Esophagus muscularis mucosa (tissue), 4 donors: Measurements from ENCODE around the gene PEX26. TPM values are rescaled to one million over a fixed set of nuclear protein-coding genes. Genes with fewer than 3 reads are reported as not detected.
A peak's percentile ranks its signal among the peaks of the same experiment; 100 is the strongest.

Experiments used
- DNase-seq: peaks from one replicate; pipeline ENCODE4 v3.0.0-alpha.2; 2017; ENCODE audit errors: extremely low spot score
- H3K27ac ChIP-seq, 4 donors: fragments of 200-600 bp; sonication (generic); replicated peaks in 1 of 4; 1 replicate in 3 of 4; 2 replicates in 1 of 4; pipeline ENCODE4 v1.5.1; 2016 to 2019; ENCODE audit warnings: mild to moderate bottlenecking in 1 of 4
- H3K27me3 ChIP-seq, 4 donors: fragments of 200-600 bp; sonication (generic); one replicate each; pipeline versions ENCODE4 v1.5.1 to v1.6.0; 2016 to 2019
- H3K36me3 ChIP-seq, 4 donors: fragments of 200-600 bp; sonication (generic); one replicate each; pipeline ENCODE4 v1.5.1; 2016 to 2019
- H3K4me1 ChIP-seq, 4 donors: fragments of 200-600 bp; sonication (generic); one replicate each; pipeline ENCODE4 v1.5.1; 2016 to 2019
- H3K4me3 ChIP-seq, 4 donors: fragments of 200-600 bp; sonication (generic); 1 replicate in 2 of 4; 2 replicates in 2 of 4; pipeline ENCODE4 v1.5.1; 2016 to 2019; ENCODE audit warnings: mild to moderate bottlenecking in 4 of 4, moderate library complexity in 1 of 4
- H3K9me3 ChIP-seq, 4 donors: fragments of 200-600 bp; sonication (generic); 1 replicate in 3 of 4; 2 replicates in 1 of 4; pipeline ENCODE4 v1.5.1; 2016 to 2019
- CTCF ChIP-seq, 3 experiments: fragments of 200-600 bp in 2 of 3; fragments of 450-650 bp in 1 of 3; sonication (generic) in 2 of 3; IDR thresholded peaks; one replicate each; pipeline ENCODE4 v1.5.1; 2017 to 2019; ENCODE audit warnings: antibody characterized with exemption in 3 of 3, mild to moderate bottlenecking in 2 of 3, moderate library complexity in 1 of 3
- EP300 ChIP-seq: sonication (generic); formaldehyde crosslinking; IDR thresholded peaks from one replicate; pipeline ENCODE4 v1.6.1; 2017; ENCODE audit warnings: antibody characterized with exemption
- POLR2A ChIP-seq: fragments of 450-650 bp; IDR thresholded peaks from one replicate; pipeline ENCODE4 v1.6.1; 2017; ENCODE audit warnings: antibody characterized with exemption, moderate library complexity, mild to moderate bottlenecking, low read depth
- POLR2AphosphoS5 ChIP-seq, 2 donors: sonication (generic); formaldehyde crosslinking; IDR thresholded peaks; one replicate each; pipeline ENCODE4 v1.6.1; 2017; ENCODE audit warnings: antibody characterized with exemption in 2 of 2
- WGBS: methylation state at CpG from one replicate; pipeline ENCODE4 v1.1.5; 2018; 5-methylcytosine and 5-hydroxymethylcytosine counted together
- intact Hi-C: fragments of 100-400 bp; cut with DNase I; formaldehyde crosslinking; loops from one replicate; pipeline ENCODE4 v1.15.1; 2023
- total RNA-seq, 4 donors: library from RNA; depleted of rRNA; stranded (reverse); fragments of >200 nt; gene quantifications; one replicate each; pipeline versions ENCODE4 v1.1.0 to v1.2.1, GENCODE V29; 2016

PEX26 gene
- total RNA-seq = 10 to 100 TPM; 19.7 to 54.2 (median 33.6) TPM

GRCh38 chr22:18077639-18078328 is at the start of gene PEX26:
Gene PEX26 (plus strand): TSS chr22:18077990. CDS start chr22:18078377, 387 bp downstream.
- H3K4me3 ChIP-seq = peak within 1 kb of the TSS; percentile 71 to 93 (median 80)
- peak; percentile 98 for DNase-seq
- WGBS = 0% methylated on average over 16 of the region's 50 CpGs
- peaks cover 28 to 46% (median 43%) of the 10 kb centered on the region in 4 donors for H3K4me1 ChIP-seq
- H3K27me3 ChIP-seq = no peaks in the 10 kb centered on the region
- no peaks in the 10 kb centered on the region for H3K9me3 ChIP-seq
- peaks cover 6 to 36% (median 32%) of the 10 kb centered on the region in 4 donors for H3K36me3 ChIP-seq
- intact Hi-C loops = loop anchor here (2.0 to 5.0 kb wide), 3 partner anchors 77 to 185 kb away; no protein-coding TSS in a partner anchor
- peak within 1 kb of the TSS; percentile 81 to 90 (median 83) for H3K27ac ChIP-seq
- TF ChIP-seq CTCF (IDR thresholded peaks at IDR 0.05) = peak in 1 of 3 experiments; percentile 19
- peak; percentile 86 to 88 for TF ChIP-seq POLR2AphosphoS5 (IDR thresholded peaks at IDR 0.05)
- peak; percentile 48 for TF ChIP-seq POLR2A
- TF ChIP-seq EP300 = no peak

- no peaks in the 10 kb centered on the region for H3K9me3 ChIP-seq
- H3K36me3 ChIP-seq = no peaks in the 10 kb centered on the region
- intact Hi-C loops = no loop called here
- 92% methylated on average over 3 of the region's 3 CpGs for WGBS
- H3K27me3 ChIP-seq = no peaks in the 10 kb centered on the region
- DNase-seq = no peak
- H3K27ac ChIP-seq = no peak overlapping the region
- peaks cover 22 to 48% (median 39%) of the 10 kb centered on the region in 4 donors for H3K4me1 ChIP-seq
- no peak overlapping the region for H3K4me3 ChIP-seq
- no peak for TF ChIP-seq CTCF (IDR thresholded peaks at IDR 0.05)
- no peak for TF ChIP-seq EP300
- no peak for TF ChIP-seq POLR2AphosphoS5 (IDR thresholded peaks at IDR 0.05)
- TF ChIP-seq POLR2A = no peak
These were observed 48.8 kb upstream of the PEX26 start for GRCh38 chr22:18028817-18029527.

DNA sequence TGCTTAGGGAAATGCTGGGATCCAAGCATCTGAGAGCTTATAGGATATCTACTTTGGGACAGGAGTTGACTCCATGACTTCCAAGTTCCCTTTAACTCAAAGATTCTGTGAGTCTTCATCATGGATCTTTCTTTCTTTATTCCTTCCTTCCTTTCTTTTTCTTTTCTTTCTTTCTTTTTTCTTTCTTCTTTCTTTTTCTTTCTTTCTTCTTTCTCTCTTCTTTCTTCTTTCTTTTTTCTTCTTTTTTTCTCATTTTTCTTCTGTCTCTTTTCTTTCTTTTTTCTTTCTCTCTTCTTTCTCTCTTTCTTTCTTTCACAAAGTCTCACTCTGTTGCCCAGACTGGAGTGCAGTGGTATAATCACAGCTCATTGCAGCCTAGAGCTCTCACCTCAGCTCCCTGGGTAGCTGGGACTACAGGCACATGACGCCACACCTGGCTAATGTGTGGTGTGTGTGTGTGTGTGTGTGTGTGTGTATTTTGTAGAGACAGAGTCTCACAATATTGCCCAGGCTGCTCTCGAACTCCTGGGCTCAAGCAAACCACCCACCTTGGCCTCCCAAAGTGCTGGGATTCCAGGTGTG is 48.0 kb upstream of the PEX26 start:
- WGBS = 79% methylated on average over 2 of the region's 2 CpGs
- Histone ChIP-seq H3K9me3 (no peaks in the 10 kb centered on the region), H3K4me1 (peaks cover 19 to 43% (median 41%) of the 10 kb centered on the region in 4 donors), H3K27ac (no peak overlapping the region), H3K4me3 (no peak overlapping the region), H3K36me3 (no peaks in the 10 kb centered on the region), H3K27me3 (no peaks in the 10 kb centered on the region)
- intact Hi-C loops = loop anchor here (5.0 kb wide), 1 partner anchor 38 kb away; no protein-coding TSS in a partner anchor
- DNase-seq = no peak
- TF ChIP-seq CTCF (IDR thresholded peaks at IDR 0.05) (no peak), EP300 (no peak), POLR2A (no peak), POLR2AphosphoS5 (IDR thresholded peaks at IDR 0.05) (no peak)

DNA sequence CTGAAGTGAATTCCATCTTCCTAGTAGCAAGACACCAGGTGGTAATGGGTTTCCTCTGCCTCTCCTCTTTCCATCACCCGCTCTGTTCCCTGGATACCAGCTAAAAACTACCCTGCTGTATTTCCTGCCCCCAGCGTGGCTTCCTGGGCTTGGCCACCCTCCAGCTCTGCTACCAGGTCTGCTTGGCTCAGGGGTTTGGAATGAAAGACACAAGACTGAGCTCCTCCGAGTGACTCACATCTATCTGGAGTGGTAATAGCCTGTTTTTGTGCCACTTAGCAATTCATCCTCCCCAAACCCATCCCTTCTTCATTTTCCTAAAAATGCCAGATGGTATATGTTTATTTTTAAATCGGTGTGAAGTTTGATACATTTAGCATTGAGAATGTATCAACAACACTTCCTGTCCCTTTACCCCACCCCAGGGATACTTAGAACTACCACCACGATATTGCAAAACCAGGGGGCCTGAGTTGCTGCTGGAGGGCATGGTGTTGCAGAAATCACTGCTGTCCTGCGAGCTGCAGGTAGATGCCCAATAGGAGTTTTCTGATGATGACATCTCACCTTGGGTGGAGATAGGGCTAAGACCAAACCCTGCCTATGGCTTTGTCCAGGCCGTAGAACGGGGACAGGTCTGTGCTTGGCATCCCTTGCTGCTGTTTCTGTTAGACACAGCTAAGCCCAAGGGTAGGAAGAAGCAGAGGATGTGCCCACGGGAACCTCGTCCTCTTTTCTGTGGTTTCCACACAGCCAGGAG is 45.9 kb upstream of the PEX26 start:
- Histone ChIP-seq H3K9me3 (no peaks in the 10 kb centered on the region), H3K27me3 (no peaks in the 10 kb centered on the region), H3K4me1 (peaks cover 19 to 36% (median 35%) of the 10 kb centered on the region in 4 donors), H3K36me3 (no peaks in the 10 kb centered on the region), H3K27ac (peak overlapping the region; percentile 78 to 83 (median 81)), H3K4me3 (no peak overlapping the region)
- intact Hi-C loops = loop anchor here (5.0 kb wide), 1 partner anchor 35 kb away; no protein-coding TSS in a partner anchor
- TF ChIP-seq POLR2AphosphoS5 (IDR thresholded peaks at IDR 0.05) = peak; percentile 62 to 68
- TF ChIP-seq POLR2A = no peak
- TF ChIP-seq CTCF (IDR thresholded peaks at IDR 0.05) = no peak
- WGBS = 64% methylated on average over 10 of the region's 10 CpGs
- no peak for DNase-seq
